Measurements from ENCODE around the gene C1QTNF8.

- TF ChIP-seq POLR2A (IDR thresholded peaks at IDR 0.05) (no peak), CTCF (IDR thresholded peaks at IDR 0.05) (no peak), POLR2AphosphoS5 (IDR thresholded peaks at IDR 0.05) (no peak)
Observed at GRCh38 chr16:1043881-1044451, 52.1 kb downstream of the C1QTNF8 start.

Data from prostate gland (tissue), 2 donors.